ENCODE data around the gene SCRT2.

- TF ChIP-seq GATA2 (IDR thresholded peaks at IDR 0.05; ENCODE audit: low read depth, low read length) (no peak), GATA3 (IDR thresholded peaks at IDR 0.05; ENCODE audit: low read depth, low read length) (no peak)
Observed at GRCh38 chr20:665276-665675, 10.3 kb downstream of the SCRT2 start.

Measured in SH-SY5Y (cell line).